OCI-LY1 (cell line): ENCODE measurements around the gene HENMT1.

Experiments used
- EZH2 ChIP-seq: fragments of 200-600 bp; sonication (generic), shearing (Covaris generic); IDR thresholded peaks from 2 replicates; pipeline ENCODE4 v1.8.0; 2017; ENCODE audit warnings: borderline replicate concordance, mixed run types, mild to moderate bottlenecking, antibody characterized with exemption, low read length, moderate library complexity, mixed read lengths
- TF ChIP-seq, protein P1 (sequence below): fragments of 200-600 bp; sonication (generic), shearing (Covaris generic); IDR thresholded peaks from 2 replicates; pipeline ENCODE4 v1.5.1; 2017; ENCODE audit warnings: mild to moderate bottlenecking, antibody characterized with exemption, low read length, moderate library complexity, mixed read lengths

DNA sequence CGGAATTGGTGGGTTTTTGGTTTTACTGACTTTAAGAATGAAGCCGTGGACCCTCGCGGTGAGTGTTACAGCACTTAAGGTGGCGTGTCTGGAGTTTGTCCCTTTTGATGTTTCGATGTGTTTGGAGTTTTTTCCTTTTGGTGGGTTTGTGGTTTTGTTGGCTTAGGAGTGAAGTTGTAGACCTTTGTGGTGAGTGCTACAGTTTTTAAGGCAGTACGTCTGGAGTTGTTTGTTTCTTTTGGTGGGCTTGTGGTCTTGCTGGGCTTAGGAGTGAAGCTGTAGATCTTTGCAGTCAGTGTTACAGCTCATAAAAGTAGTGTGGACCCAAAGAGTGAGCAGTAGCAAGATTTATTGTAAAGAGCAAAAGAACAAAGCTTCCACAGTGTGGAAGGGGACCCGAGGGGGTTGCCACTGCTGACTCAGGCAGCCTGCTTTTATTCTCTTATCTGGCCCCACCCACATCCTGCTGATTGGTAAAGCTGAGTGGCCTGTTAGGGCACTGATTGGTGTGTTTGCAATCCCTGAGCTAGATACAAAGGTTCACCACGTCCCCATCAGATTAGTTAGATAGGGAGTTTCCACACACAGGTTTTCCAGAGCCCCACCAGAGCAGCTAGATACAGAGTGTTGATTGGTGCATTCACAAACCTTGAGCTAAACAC is 20.9 kb downstream of the HENMT1 start:
- TF ChIP-seq, protein P1, sequence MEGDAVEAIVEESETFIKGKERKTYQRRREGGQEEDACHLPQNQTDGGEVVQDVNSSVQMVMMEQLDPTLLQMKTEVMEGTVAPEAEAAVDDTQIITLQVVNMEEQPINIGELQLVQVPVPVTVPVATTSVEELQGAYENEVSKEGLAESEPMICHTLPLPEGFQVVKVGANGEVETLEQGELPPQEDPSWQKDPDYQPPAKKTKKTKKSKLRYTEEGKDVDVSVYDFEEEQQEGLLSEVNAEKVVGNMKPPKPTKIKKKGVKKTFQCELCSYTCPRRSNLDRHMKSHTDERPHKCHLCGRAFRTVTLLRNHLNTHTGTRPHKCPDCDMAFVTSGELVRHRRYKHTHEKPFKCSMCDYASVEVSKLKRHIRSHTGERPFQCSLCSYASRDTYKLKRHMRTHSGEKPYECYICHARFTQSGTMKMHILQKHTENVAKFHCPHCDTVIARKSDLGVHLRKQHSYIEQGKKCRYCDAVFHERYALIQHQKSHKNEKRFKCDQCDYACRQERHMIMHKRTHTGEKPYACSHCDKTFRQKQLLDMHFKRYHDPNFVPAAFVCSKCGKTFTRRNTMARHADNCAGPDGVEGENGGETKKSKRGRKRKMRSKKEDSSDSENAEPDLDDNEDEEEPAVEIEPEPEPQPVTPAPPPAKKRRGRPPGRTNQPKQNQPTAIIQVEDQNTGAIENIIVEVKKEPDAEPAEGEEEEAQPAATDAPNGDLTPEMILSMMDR, result no peak
- no peak for TF ChIP-seq EZH2
